RWPE2 (cell line): ENCODE data around the gene TMCC3.
"Not testable (repeated sequence)": the region's sequence is repeated elsewhere in the genome, so short reads cannot be mapped to it uniquely, and the experiment has no call there.

ENCODE experiments used
- ATAC-seq: fragments of 200-7000 bp; cut with Tn5 transposase; 3 replicates; pipeline ENCODE4 v1.9.1; 2021; ENCODE audit warnings: low read depth
- DNase-seq: peaks from one replicate; pipeline ENCODE4 v3.0.0-alpha.2; 2020; ENCODE audit warnings: low spot score
- H3K27ac ChIP-seq: fragments of 450-650 bp; 2 replicates; pipeline ENCODE4 v1.5.1; 2017; ENCODE audit warnings: mild to moderate bottlenecking; ENCODE audit not compliant: poor library complexity, severe bottlenecking
- H3K27me3 ChIP-seq: fragments of 250-450 bp; sonication (Bioruptor Pico); 2 replicates; pipeline ENCODE4 v1.5.1; 2021; ENCODE audit warnings: mild to moderate bottlenecking, moderate library complexity; ENCODE audit not compliant: insufficient read depth, poor library complexity, severe bottlenecking
- H3K36me3 ChIP-seq: fragments of 250-450 bp; sonication (Bioruptor Pico); 2 replicates; pipeline ENCODE4 v1.5.1; 2020; ENCODE audit warnings: low read depth, mild to moderate bottlenecking, moderate library complexity
- H3K4me1 ChIP-seq: fragments of 250-450 bp; sonication (Bioruptor Pico); 2 replicates; pipeline ENCODE4 v1.5.1; 2021; ENCODE audit warnings: mild to moderate bottlenecking, moderate library complexity; ENCODE audit not compliant: insufficient read depth, poor library complexity, severe bottlenecking
- H3K4me3 ChIP-seq: fragments of 250-450 bp; sonication (Bioruptor Pico); 2 replicates; pipeline ENCODE4 v1.5.1; 2021; ENCODE audit warnings: mild to moderate bottlenecking, moderate library complexity; ENCODE audit not compliant: severe bottlenecking
- H3K9me3 ChIP-seq: fragments of 250-450 bp; sonication (Bioruptor Pico); 2 replicates; pipeline ENCODE4 v1.5.1; 2021; ENCODE audit warnings: mild to moderate bottlenecking, moderate library complexity; ENCODE audit not compliant: severe bottlenecking
- CTCF ChIP-seq: fragments of 450-650 bp; IDR thresholded peaks from one replicate; pipeline ENCODE4 v1.5.1; 2017; ENCODE audit warnings: mild to moderate bottlenecking, moderate library complexity; ENCODE audit not compliant: poor library complexity, severe bottlenecking

TMCC3 gene

GRCh38 chr12:94603434-94604365, 46.7 kb downstream of the TMCC3 start:
- H3K27ac ChIP-seq: no peak overlapping the region
- TF ChIP-seq CTCF: peak; percentile 80
- H3K4me1 ChIP-seq: peaks cover 6% of the 10 kb centered on the region
- peak; percentile 46; the same call in 1 of the 3 replicates for ATAC-seq
- H3K36me3 ChIP-seq: no peaks in the 10 kb centered on the region; the same call in 1 of the 2 replicates
- DNase-seq: no peak
- no peaks in the 10 kb centered on the region for H3K9me3 ChIP-seq
- H3K4me3 ChIP-seq: no peak overlapping the region
- no peaks in the 10 kb centered on the region for H3K27me3 ChIP-seq

GRCh38 chr12:94602024-94602423, 48.3 kb downstream of the TMCC3 start:
- no peak for TF ChIP-seq CTCF
- Histone ChIP-seq H3K9me3 (no peaks in the 10 kb centered on the region), H3K27me3 (no peaks in the 10 kb centered on the region), H3K36me3 (no peaks in the 10 kb centered on the region; the same call in 1 of the 2 replicates), H3K4me1 (peaks cover 6% of the 10 kb centered on the region), H3K4me3 (no peak overlapping the region), H3K27ac (no peak overlapping the region)
- no peak for DNase-seq
- no peak for ATAC-seq

- not testable (repeated sequence) for H3K27ac ChIP-seq, DNase-seq, H3K9me3 ChIP-seq, H3K36me3 ChIP-seq, H3K4me1 ChIP-seq, H3K27me3 ChIP-seq, H3K4me3 ChIP-seq, ATAC-seq
Measured at GRCh38 chr12:94601307-94601706, 49.0 kb downstream of the TMCC3 start.

GRCh38 chr12:94599189-94599588, 51.2 kb downstream of the TMCC3 start:
- DNase-seq (no peak), ATAC-seq (no peak)
- no peaks in the 10 kb centered on the region for H3K9me3 ChIP-seq
- H3K4me1 ChIP-seq: peaks cover 15% of the 10 kb centered on the region
- no peak overlapping the region for H3K4me3 ChIP-seq
- no peaks in the 10 kb centered on the region for H3K27me3 ChIP-seq
- no peaks in the 10 kb centered on the region; the same call in 1 of the 2 replicates for H3K36me3 ChIP-seq
- no peak overlapping the region for H3K27ac ChIP-seq
- TF ChIP-seq CTCF: no peak

- H3K4me3 ChIP-seq: no peak overlapping the region
- DNase-seq (no peak), ATAC-seq (no peak)
- no peak for TF ChIP-seq CTCF
- no peak overlapping the region for H3K27ac ChIP-seq
- H3K4me1 ChIP-seq: peaks cover 19% of the 10 kb centered on the region
- no peaks in the 10 kb centered on the region; the same call in 1 of the 2 replicates for H3K36me3 ChIP-seq
- no peaks in the 10 kb centered on the region for H3K27me3 ChIP-seq
- no peaks in the 10 kb centered on the region for H3K9me3 ChIP-seq
Measured at GRCh38 chr12:94597268-94597667, 53.1 kb downstream of the TMCC3 start.
